ENCODE data around the gene FAM171A1. TPM values are rescaled to one million over a fixed set of nuclear protein-coding genes. Genes with fewer than 3 reads are reported as not detected.

Gene FAM171A1
- total and polyA plus RNA-seq, 4 donors = 3.4 to 23.5 (median 9.7) TPM

- H3K4me3 ChIP-seq = no peak overlapping the region
- no peak overlapping the region for H3K9ac ChIP-seq (ENCODE audit: insufficient read depth in 1 of 2, low read length in 2 of 2)
- TF ChIP-seq, protein P1, sequence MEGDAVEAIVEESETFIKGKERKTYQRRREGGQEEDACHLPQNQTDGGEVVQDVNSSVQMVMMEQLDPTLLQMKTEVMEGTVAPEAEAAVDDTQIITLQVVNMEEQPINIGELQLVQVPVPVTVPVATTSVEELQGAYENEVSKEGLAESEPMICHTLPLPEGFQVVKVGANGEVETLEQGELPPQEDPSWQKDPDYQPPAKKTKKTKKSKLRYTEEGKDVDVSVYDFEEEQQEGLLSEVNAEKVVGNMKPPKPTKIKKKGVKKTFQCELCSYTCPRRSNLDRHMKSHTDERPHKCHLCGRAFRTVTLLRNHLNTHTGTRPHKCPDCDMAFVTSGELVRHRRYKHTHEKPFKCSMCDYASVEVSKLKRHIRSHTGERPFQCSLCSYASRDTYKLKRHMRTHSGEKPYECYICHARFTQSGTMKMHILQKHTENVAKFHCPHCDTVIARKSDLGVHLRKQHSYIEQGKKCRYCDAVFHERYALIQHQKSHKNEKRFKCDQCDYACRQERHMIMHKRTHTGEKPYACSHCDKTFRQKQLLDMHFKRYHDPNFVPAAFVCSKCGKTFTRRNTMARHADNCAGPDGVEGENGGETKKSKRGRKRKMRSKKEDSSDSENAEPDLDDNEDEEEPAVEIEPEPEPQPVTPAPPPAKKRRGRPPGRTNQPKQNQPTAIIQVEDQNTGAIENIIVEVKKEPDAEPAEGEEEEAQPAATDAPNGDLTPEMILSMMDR (IDR thresholded peaks at IDR 0.05; ENCODE audit: control extremely low read depth, extremely low read depth) = no peak
- H3K9me3 ChIP-seq (ENCODE audit: control insufficient read depth in 4 of 4, insufficient read depth in 3 of 4, low read length in 3 of 4) = peaks cover 0 to 2% (median 0%) of the 10 kb centered on the region in 4 donors
- H3K36me3 ChIP-seq (ENCODE audit: control insufficient read depth in 4 of 4, insufficient read depth in 4 of 4, low read length in 4 of 4) = no peaks in the 10 kb centered on the region
- H3K27me3 ChIP-seq (ENCODE audit: control insufficient read depth in 3 of 3, insufficient read depth in 3 of 3, low read length in 2 of 3) = no peaks in the 10 kb centered on the region
- no peaks in the 10 kb centered on the region for H3K4me1 ChIP-seq (ENCODE audit: control insufficient read depth in 5 of 5, insufficient read depth in 5 of 5, low read length in 5 of 5)
- DNase-seq (no peak), ATAC-seq (ENCODE audit: insufficient read depth, low FRiP score) (no peak)
- 87 to 90% methylated on average over 2 of the region's 2 CpGs for WGBS, 2 donors
- no peak overlapping the region for H3K27ac ChIP-seq (ENCODE audit: low read depth in 1 of 2, low read length in 1 of 2)
Measured at GRCh38 chr10:15181576-15182156, 189.4 kb downstream of the FAM171A1 start.

GRCh38 chr10:15180736-15181135, 190.4 kb downstream of the FAM171A1 start:
- H3K9me3 ChIP-seq (ENCODE audit: control insufficient read depth in 4 of 4, insufficient read depth in 3 of 4, low read length in 3 of 4) = peaks cover 0 to 2% (median 0%) of the 10 kb centered on the region in 4 donors
- no peaks in the 10 kb centered on the region for H3K27me3 ChIP-seq (ENCODE audit: control insufficient read depth in 3 of 3, insufficient read depth in 3 of 3, low read length in 2 of 3)
- ATAC-seq (ENCODE audit: insufficient read depth, low FRiP score) (no peak), DNase-seq (no peak)
- no peak overlapping the region for H3K27ac ChIP-seq (ENCODE audit: low read depth in 1 of 2, low read length in 1 of 2)
- 72 to 80% methylated on average over 5 of the region's 5 CpGs for WGBS, 2 donors
- H3K4me3 ChIP-seq = no peak overlapping the region
- TF ChIP-seq, protein P1 (IDR thresholded peaks at IDR 0.05; ENCODE audit: control extremely low read depth, extremely low read depth) = no peak
- no peak overlapping the region for H3K9ac ChIP-seq (ENCODE audit: insufficient read depth in 1 of 2, low read length in 2 of 2)
- no peaks in the 10 kb centered on the region for H3K4me1 ChIP-seq (ENCODE audit: control insufficient read depth in 5 of 5, insufficient read depth in 5 of 5, low read length in 5 of 5)
- no peaks in the 10 kb centered on the region for H3K36me3 ChIP-seq (ENCODE audit: control insufficient read depth in 4 of 4, insufficient read depth in 4 of 4, low read length in 4 of 4)

DNA sequence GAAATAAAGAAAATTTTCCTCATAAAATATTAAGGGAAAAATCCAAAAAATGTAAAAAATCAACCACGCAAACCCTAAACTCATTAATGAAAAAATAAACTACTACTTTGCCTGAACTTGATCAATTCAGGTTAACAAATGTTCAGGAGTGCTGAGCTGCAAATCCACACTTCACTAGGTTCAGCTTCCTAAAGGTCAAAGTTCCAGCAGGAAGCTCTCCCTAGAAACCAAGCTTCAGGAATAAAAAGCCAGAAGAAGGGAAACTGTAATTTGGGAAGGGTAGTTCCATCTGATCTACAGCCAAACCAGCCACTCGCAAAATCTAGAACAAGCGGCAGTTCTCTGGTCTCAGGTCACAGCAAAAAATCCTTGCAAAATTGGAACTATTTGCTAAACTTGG, 194.8 kb downstream of the FAM171A1 start:
- Histone ChIP-seq H3K9ac (ENCODE audit: insufficient read depth in 1 of 2, low read length in 2 of 2) (no peak overlapping the region), H3K27me3 (ENCODE audit: control insufficient read depth in 3 of 3, insufficient read depth in 3 of 3, low read length in 2 of 3) (no peaks in the 10 kb centered on the region), H3K36me3 (ENCODE audit: control insufficient read depth in 4 of 4, insufficient read depth in 4 of 4, low read length in 4 of 4) (no peaks in the 10 kb centered on the region), H3K4me1 (ENCODE audit: control insufficient read depth in 5 of 5, insufficient read depth in 5 of 5, low read length in 5 of 5) (no peaks in the 10 kb centered on the region), H3K9me3 (ENCODE audit: control insufficient read depth in 4 of 4, insufficient read depth in 3 of 4, low read length in 3 of 4) (no peaks in the 10 kb centered on the region), H3K4me3 (no peak overlapping the region), H3K27ac (ENCODE audit: low read depth in 1 of 2, low read length in 1 of 2) (no peak overlapping the region)
- ATAC-seq (ENCODE audit: insufficient read depth, low FRiP score) (no peak), DNase-seq (no peak)
- WGBS, 2 donors = 97 to 98% methylated on average over 3 of the region's 3 CpGs
- TF ChIP-seq, protein P1 (IDR thresholded peaks at IDR 0.05; ENCODE audit: control extremely low read depth, extremely low read depth) = no peak

DNA sequence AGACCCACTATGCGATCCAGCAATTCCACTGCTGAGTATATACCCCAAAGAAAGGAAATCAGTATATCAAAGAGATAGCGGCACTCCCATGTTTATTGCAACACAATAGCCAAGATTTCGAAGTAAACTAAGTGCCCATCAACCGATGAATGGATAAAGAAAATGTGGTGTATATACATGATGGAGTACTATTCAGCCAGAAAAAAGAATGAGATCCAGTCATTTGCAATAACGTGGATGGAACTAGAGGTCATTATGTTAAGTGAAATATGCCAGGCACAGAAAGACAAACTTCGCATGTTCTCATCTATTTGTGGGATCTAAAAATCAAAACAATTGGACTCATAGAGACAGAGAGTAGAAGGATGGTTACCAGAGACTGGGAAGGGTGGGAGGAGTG, 195.5 kb downstream of the FAM171A1 start:
- H3K9me3 ChIP-seq (ENCODE audit: control insufficient read depth in 4 of 4, insufficient read depth in 3 of 4, low read length in 3 of 4) = no peaks in the 10 kb centered on the region
- 89 to 92% methylated on average over 6 of the region's 6 CpGs for WGBS, 2 donors

More for the DNA sequence above, 195.5 kb downstream of the FAM171A1 start:
- no peak for ATAC-seq (ENCODE audit: insufficient read depth, low FRiP score)
- H3K4me3 ChIP-seq = no peak overlapping the region
- no peak overlapping the region for H3K9ac ChIP-seq (ENCODE audit: insufficient read depth in 1 of 2, low read length in 2 of 2)
- H3K4me1 ChIP-seq (ENCODE audit: control insufficient read depth in 5 of 5, insufficient read depth in 5 of 5, low read length in 5 of 5) = peaks cover 0 to 4% (median 0%) of the 10 kb centered on the region in 5 donors
- H3K36me3 ChIP-seq (ENCODE audit: control insufficient read depth in 4 of 4, insufficient read depth in 4 of 4, low read length in 4 of 4) = no peaks in the 10 kb centered on the region
- H3K27ac ChIP-seq (ENCODE audit: low read depth in 1 of 2, low read length in 1 of 2) = no peak overlapping the region
- DNase-seq = no peak
- H3K27me3 ChIP-seq (ENCODE audit: control insufficient read depth in 3 of 3, insufficient read depth in 3 of 3, low read length in 2 of 3) = no peaks in the 10 kb centered on the region
- TF ChIP-seq, protein P1 (IDR thresholded peaks at IDR 0.05; ENCODE audit: control extremely low read depth, extremely low read depth) = no peak

Data from lung (tissue), 12 donors.